Measurements from ENCODE around the gene TOP2B. TPM values are rescaled to one million over a fixed set of nuclear protein-coding genes. Genes with fewer than 3 reads are reported as not detected.

TOP2B gene
- total RNA-seq, 1 experiment from 2014 or later: 181 TPM

GRCh38 chr3:25568525-25569078 is 96.1 kb downstream of the TOP2B start:
- no CpG with 5 or more reads among the region's 10 CpGs for WGBS (ENCODE audit: extremely low coverage, insufficient read length, low lambda C conversion rate)
- H4K91ac ChIP-seq (ENCODE audit: insufficient read length, low read depth, low read length): no peak overlapping the region
- H4K5ac ChIP-seq (ENCODE audit: insufficient read length, low read depth, low read length): no peak overlapping the region
- no peak for TF ChIP-seq CTCF (conservative IDR thresholded peaks at IDR 0.05)
- H4K20me1 ChIP-seq (ENCODE audit: control insufficient read depth, insufficient read depth, insufficient read length): no peaks in the 10 kb centered on the region
- no peak overlapping the region for H2BK20ac ChIP-seq (ENCODE audit: low read depth, low read length, poor library complexity, severe bottlenecking)
- H3K79me1 ChIP-seq (ENCODE audit: insufficient read depth, low read depth, low read length, poor library complexity, severe bottlenecking): no peaks in the 10 kb centered on the region
- H4K8ac ChIP-seq (replicated peaks; ENCODE audit: insufficient read length, low read depth, low read length): no peak overlapping the region
- H3K23ac ChIP-seq (ENCODE audit: insufficient read length, low read depth, low read length): no peak overlapping the region
- no peaks in the 10 kb centered on the region for H3K79me2 ChIP-seq (ENCODE audit: insufficient read depth, low read length)
- no peak overlapping the region for H3T11ph ChIP-seq (ENCODE audit: low read length)
- no peak overlapping the region for H3K4me2 ChIP-seq (ENCODE audit: insufficient read depth, insufficient read length, low read length)
- no peak overlapping the region for H2BK5ac ChIP-seq (ENCODE audit: insufficient read length, low read length)
- H3K14ac ChIP-seq (ENCODE audit: insufficient read depth, low read length): no peak overlapping the region; the same call in 1 of the 2 replicates
- Mint-ChIP-seq H3K36me3 (ENCODE audit: insufficient read depth in 1 of 3, low read depth in 3 of 3) (no peaks in the 10 kb centered on the region), H3K4me3 (no peak overlapping the region), H3K9me3 (no peaks in the 10 kb centered on the region), H3K27ac (no peak overlapping the region), H3K27me3 (ENCODE audit: low read depth) (peaks cover 2% of the 10 kb centered on the region), H3K4me1 (peaks cover 7 to 13% of the 10 kb centered on the region in 2 experiments)
- no peaks in the 10 kb centered on the region for H3K9me3 ChIP-seq (ENCODE audit: control insufficient read depth, low read depth, low read length)
- no peak overlapping the region for H3K4ac ChIP-seq (ENCODE audit: low read depth, low read length)
- H3K56ac ChIP-seq (ENCODE audit: insufficient read length, low read depth, low read length): no peak overlapping the region
- no peak overlapping the region for H3K18ac ChIP-seq (ENCODE audit: insufficient read length, low read depth, low read length)
- DNase-seq: no peak
- H3K23me2 ChIP-seq (ENCODE audit: insufficient read length, low read depth, low read length, poor library complexity, severe bottlenecking): no peaks in the 10 kb centered on the region
- no peak overlapping the region for H2BK12ac ChIP-seq (ENCODE audit: insufficient read length, low read depth, low read length)
- H2AK5ac ChIP-seq (ENCODE audit: insufficient read length, low read length): no peak overlapping the region
- no peak overlapping the region for H2BK15ac ChIP-seq (ENCODE audit: low read depth, low read length)
- H3K9ac ChIP-seq (ENCODE audit: extremely low read depth, insufficient read length, low read length): no peak overlapping the region
- H2BK120ac ChIP-seq (ENCODE audit: low read depth, low read length, poor library complexity, severe bottlenecking): no peak overlapping the region
- H2AFZ ChIP-seq (ENCODE audit: low read length): no peak overlapping the region
- H3K27ac ChIP-seq (ENCODE audit: insufficient read length, low read depth, low read length): no peak overlapping the region
- H3K27me3 ChIP-seq (ENCODE audit: insufficient read depth, low read length): no peaks in the 10 kb centered on the region
- no peaks in the 10 kb centered on the region; the same call in 1 of the 2 replicates for H3K4me1 ChIP-seq (ENCODE audit: insufficient read depth, low read length)
